HepG2 (cell line): Measurements from ENCODE around the gene FRMD4A. TPM values are rescaled to one million over a fixed set of nuclear protein-coding genes. Genes with fewer than 3 reads are reported as not detected.

Source experiments
- ATAC-seq: fragments of 200-7000 bp; cut with Tn5 transposase; 3 replicates; pipeline ENCODE4 v1.9.1; 2020; ENCODE audit warnings: mild to moderate bottlenecking, moderate library complexity
- BruUV-seq: library from RNA; stranded (reverse); fragments of 400-500 nt; replicated peaks from 2 replicates; lab custom pipeline; 2021; lab: Mats Ljungman, UMichigan
- CTCF ChIA-PET: fragments of 300-600 bp; formaldehyde crosslinking; extraction: SDS; loops from one replicate; lab custom pipeline; 2021; ENCODE audit warnings: low total read pairs, inconsistent platforms, low intra/inter-chr PET ratio; lab: Yijun Ruan, JAX
- POLR2A ChIA-PET: fragments of 350-600 bp; sonication (Branson Sonifier 250); formaldehyde crosslinking; loops from one replicate; lab custom pipeline; 2020; ENCODE audit warnings: antibody characterized with exemption, inconsistent platforms; lab: Yijun Ruan, JAX
- DNase-seq: peaks from one replicate; pipeline ENCODE4 v3.0.0-alpha.2; 2015; ENCODE audit warnings: low spot score
- FAIRE-seq: peaks from 3 replicates; lab custom pipeline; 2011; peaks lifted over from hg19 to GRCh38; lab: Jason Lieb, UNC
- H2AFZ ChIP-seq: one replicate; pipeline ENCODE4 v1.6.1; 2011; ENCODE audit warnings: low read length, inconsistent platforms
- H3K27ac ChIP-seq: fragments of 300-600 bp; 3 replicates; pipeline ENCODE4 v1.8.0; 2011; ENCODE audit warnings: mixed run types, mild to moderate bottlenecking, mixed read lengths, low read length, inconsistent platforms; ENCODE audit not compliant: insufficient read depth; ENCODE audit errors: extremely low read length
- H3K27me3 ChIP-seq, 2 experiments: fragments of 200-600 bp in 1 of 2; 2 replicates in 1 of 2; 3 replicates in 1 of 2; pipeline versions ENCODE4 v1.6.0 to v1.8.0; 2011; ENCODE audit warnings: low read length in 2 of 2, mild to moderate bottlenecking in 2 of 2, moderate library complexity in 2 of 2, inconsistent platforms in 1 of 2; ENCODE audit not compliant: insufficient read depth in 2 of 2, control insufficient read depth in 1 of 2
- H3K36me3 ChIP-seq, 2 experiments: fragments of 200-600 bp in 1 of 2; replicated peaks in 1 of 2; 2 replicates in 1 of 2; 3 replicates in 1 of 2; pipeline versions ENCODE4 v1.5.1 to v1.8.0; 2011; ENCODE audit warnings: low read length in 2 of 2, inconsistent platforms in 1 of 2; ENCODE audit not compliant: insufficient read depth in 2 of 2, control insufficient read depth in 1 of 2
- H3K4me1 ChIP-seq: 2 replicates; pipeline ENCODE4 v1.5.1; 2012; ENCODE audit warnings: low read length, inconsistent platforms; ENCODE audit not compliant: insufficient read depth
- H3K4me2 ChIP-seq: 2 replicates; pipeline ENCODE4 v1.6.0; 2011; ENCODE audit warnings: low read depth, low read length, inconsistent platforms
- H3K4me3 ChIP-seq, 3 experiments: fragments of 200-600 bp in 1 of 3; sonication (generic), shearing (Covaris generic) in 1 of 3; replicated peaks in 1 of 3; 2 replicates each; pipeline ENCODE4 v1.5.1; 2011 to 2016; ENCODE audit warnings: low read length in 3 of 3, inconsistent platforms in 2 of 3, low read depth in 2 of 3, mild to moderate bottlenecking in 2 of 3, control low read depth in 1 of 3, mixed read lengths in 1 of 3; ENCODE audit not compliant: insufficient read depth in 1 of 3
- H3K79me2 ChIP-seq: one replicate; pipeline ENCODE4 v1.6.1; 2011; ENCODE audit warnings: low read length, inconsistent platforms; ENCODE audit not compliant: insufficient read depth
- H3K9ac ChIP-seq: 2 replicates; pipeline ENCODE4 v1.6.0; 2011; ENCODE audit warnings: mild to moderate bottlenecking, low read depth, low read length, inconsistent platforms; ENCODE audit not compliant: insufficient read depth
- H3K9me3 ChIP-seq: 2 replicates; pipeline ENCODE4 v1.5.1; 2012; ENCODE audit warnings: mild to moderate bottlenecking, low read length
- H4K20me1 ChIP-seq: 2 replicates; pipeline ENCODE4 v1.6.0; 2011; ENCODE audit warnings: inconsistent platforms, mild to moderate bottlenecking, low read length, moderate library complexity; ENCODE audit not compliant: insufficient read depth
- CREB1 ChIP-seq, 2 experiments: fragments of 450-650 bp in 1 of 2; IDR thresholded peaks; 2 replicates each; pipeline ENCODE4 v1.6.1; 2016 to 2017; ENCODE audit warnings: control low read depth in 1 of 2, mild to moderate bottlenecking in 1 of 2, missing compliant biosample characterization in 1 of 2, missing genetic modification characterization in 1 of 2
- MAFF ChIP-seq: IDR thresholded peaks from 2 replicates; pipeline ENCODE4 v1.6.1; 2011; ENCODE audit warnings: low read depth, low read length, improper control_type of control experiment
- MAFK ChIP-seq, 2 experiments: IDR thresholded peaks in 1 of 2; conservative IDR thresholded peaks in 1 of 2; 2 replicates each; pipeline ENCODE4 v1.6.1; 2011; ENCODE audit warnings: improper control_type of control experiment in 2 of 2, low read length in 2 of 2
- MED1 ChIP-seq: sonication (generic); formaldehyde crosslinking; IDR thresholded peaks from 2 replicates; pipeline ENCODE4 v1.4.0; 2020; ENCODE audit warnings: missing genetic modification reagents
- NFKB2 ChIP-seq: sonication (generic); formaldehyde crosslinking; IDR thresholded peaks from 2 replicates; pipeline ENCODE4 v1.4.0; 2020; ENCODE audit warnings: missing genetic modification reagents, borderline replicate concordance
- SALL1 ChIP-seq: sonication (generic); formaldehyde crosslinking; IDR thresholded peaks from 2 replicates; pipeline ENCODE4 v1.8.0; 2022; ENCODE audit warnings: mild to moderate bottlenecking, missing genetic modification reagents
- WGBS: methylation state at CpG from one replicate; pipeline ENCODE4 v1.1.6; 2017; ENCODE audit warnings: low lambda C conversion rate; 5-methylcytosine and 5-hydroxymethylcytosine counted together
- in situ Hi-C: cut with HindIII; loops from 2 replicates; pipeline ENCODE4 v1.10.0; 2017; ENCODE audit warnings: low pct_unique_long_range_greater_than_20kb; ENCODE audit not compliant: extremely low pct_ligation_motif_present
- intact Hi-C: fragments of 100-400 bp; cut with micrococcal nuclease; formaldehyde crosslinking; loops from one replicate; pipeline ENCODE4 v1.10.0; 2022; ENCODE audit not compliant: unreplicated experiment
- polyA plus RNA-seq, 8 experiments: library from polyadenylated mRNA; depleted of rRNA in 3 of 8; stranded (reverse) in 7 of 8; unstranded in 1 of 8; fragments of >200 nt; fragmentation: Illumina TruSeq in 4 of 8; extraction: Trizol in 4 of 8; gene quantifications; 2 replicates each; pipeline versions ENCODE4 v1.2.1 to v1.2.3, GENCODE V29; 2011 to 2016; ENCODE audit warnings: low read depth in 4 of 8, missing spikeins in 1 of 8, mixed read lengths in 1 of 8; ENCODE audit not compliant: insufficient read depth in 1 of 8
- total RNA-seq, 5 experiments: library from RNA; depleted of rRNA; stranded (reverse); fragments of >200 nt; fragmentation: Illumina TruSeq; extraction: Trizol; gene quantifications; 2 replicates each; pipeline ENCODE4 v1.2.3, GENCODE V29; 2016; ENCODE audit warnings: low read depth in 1 of 5
- TF ChIP-seq, protein P1 (sequence below): sonication (generic); formaldehyde crosslinking; IDR thresholded peaks from 2 replicates; pipeline ENCODE4 v1.4.0; 2020; ENCODE audit warnings: missing genetic modification reagents

Gene FRMD4A
- total and polyA plus RNA-seq, 2 of the 13 experiments (the other 11 are each of a cell fraction or from before 2014, with no cell fraction given) = 0.09 to 0.26 TPM

DNA sequence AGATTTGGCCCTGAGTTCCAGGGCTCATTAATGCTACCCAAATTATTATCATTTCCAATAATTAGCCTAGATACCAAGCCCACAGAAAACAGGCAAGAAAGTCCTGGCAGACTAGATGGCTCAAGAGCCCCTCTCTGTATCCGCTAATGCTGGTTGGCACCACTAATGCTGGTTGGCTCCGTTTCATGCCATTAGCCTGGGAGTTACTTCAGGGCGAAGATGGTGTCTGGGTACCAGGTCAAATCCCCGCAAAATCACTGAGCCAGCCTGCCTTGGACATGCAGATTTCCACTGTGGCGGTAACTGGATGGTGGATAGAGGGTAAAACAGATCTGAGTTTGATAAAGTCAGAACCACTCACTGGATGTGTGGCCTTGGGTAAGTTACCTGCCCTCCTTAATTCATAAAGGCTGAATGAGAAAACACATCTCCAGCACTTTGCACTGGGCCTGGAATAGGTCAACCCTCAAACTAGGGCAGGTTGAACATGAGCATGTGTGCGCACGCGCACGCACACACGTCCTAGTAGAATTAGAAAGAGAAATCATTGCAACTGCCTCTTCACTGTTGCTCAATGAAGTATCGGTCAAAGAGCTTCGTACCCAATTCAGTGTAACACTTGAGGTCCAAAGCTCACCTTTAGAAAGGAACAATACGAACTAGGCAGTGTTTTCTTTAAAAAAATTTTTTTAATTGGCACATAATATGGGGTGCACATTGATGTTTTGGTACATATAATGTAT, 652.5 kb downstream of the FRMD4A start (continued):
- TF ChIP-seq, protein P1, sequence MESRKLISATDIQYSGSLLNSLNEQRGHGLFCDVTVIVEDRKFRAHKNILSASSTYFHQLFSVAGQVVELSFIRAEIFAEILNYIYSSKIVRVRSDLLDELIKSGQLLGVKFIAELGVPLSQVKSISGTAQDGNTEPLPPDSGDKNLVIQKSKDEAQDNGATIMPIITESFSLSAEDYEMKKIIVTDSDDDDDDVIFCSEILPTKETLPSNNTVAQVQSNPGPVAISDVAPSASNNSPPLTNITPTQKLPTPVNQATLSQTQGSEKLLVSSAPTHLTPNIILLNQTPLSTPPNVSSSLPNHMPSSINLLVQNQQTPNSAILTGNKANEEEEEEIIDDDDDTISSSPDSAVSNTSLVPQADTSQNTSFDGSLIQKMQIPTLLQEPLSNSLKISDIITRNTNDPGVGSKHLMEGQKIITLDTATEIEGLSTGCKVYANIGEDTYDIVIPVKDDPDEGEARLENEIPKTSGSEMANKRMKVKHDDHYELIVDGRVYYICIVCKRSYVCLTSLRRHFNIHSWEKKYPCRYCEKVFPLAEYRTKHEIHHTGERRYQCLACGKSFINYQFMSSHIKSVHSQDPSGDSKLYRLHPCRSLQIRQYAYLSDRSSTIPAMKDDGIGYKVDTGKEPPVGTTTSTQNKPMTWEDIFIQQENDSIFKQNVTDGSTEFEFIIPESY (CRISPR knock-in tag) = peak; percentile 74; the same call in 1 of the 2 replicates
- TF ChIP-seq SALL1 (CRISPR knock-in tag) = peak; percentile 38; the same call in 1 of the 2 replicates
- no peak for TF ChIP-seq MED1

DNA sequence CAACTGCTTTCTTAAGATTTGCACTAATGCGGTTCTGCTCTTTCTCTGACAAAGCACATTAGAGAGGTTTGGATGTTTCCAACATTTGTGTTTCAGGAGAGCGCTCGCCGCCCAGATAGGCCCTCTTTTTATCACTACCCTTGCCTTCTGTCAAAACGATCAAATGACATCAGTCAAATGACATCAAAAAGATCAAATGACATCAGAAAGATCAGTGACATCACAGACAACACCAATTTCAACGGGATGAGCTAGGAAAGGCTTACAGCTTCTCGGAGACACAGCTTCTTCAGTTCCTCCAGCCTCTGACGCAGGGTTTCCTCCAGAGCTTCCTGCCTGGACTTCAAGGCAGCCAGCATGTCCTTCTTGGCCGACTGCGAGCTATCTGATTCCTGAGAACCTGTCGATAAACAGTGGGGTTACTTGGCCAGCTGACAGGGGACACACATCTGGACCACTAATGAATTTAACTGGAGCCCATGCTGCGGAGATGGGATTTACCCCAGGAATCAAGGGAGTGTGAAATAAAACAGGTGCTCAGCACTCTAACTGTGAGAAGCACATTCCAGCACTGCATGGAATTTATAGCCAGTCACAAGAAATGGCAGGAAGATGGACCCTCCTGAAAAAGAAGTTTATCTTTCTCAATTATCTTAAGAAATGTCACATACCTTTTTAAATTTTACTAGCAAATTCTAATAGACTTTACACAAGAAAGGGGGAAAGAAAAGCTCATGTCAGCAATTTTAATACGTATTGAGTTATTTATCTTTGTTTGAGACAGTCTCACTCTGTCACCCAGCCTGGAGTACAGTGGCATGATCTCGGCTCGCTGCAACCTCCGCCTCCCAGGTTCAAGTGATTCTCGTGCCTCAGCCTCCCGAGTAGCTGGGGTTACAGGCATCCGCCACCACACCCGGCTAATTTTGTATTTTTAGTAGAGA, 655.8 kb downstream of the FRMD4A start:
- ChIA-PET POLR2A (no interaction called here), CTCF (no interaction called here)
- no peak overlapping the region for H3K9ac ChIP-seq
- no TSS peak for BruUV-seq
- peaks cover 15% of the 10 kb centered on the region for H3K4me1 ChIP-seq
- ATAC-seq (no peak), DNase-seq (no peak)
- H3K27ac ChIP-seq = no peak overlapping the region
- H3K79me2 ChIP-seq = no peaks in the 10 kb centered on the region
- no peaks in the 10 kb centered on the region for H4K20me1 ChIP-seq
- no peak overlapping the region for H3K4me2 ChIP-seq
- H2AFZ ChIP-seq = no peak overlapping the region
- in situ Hi-C loops = no loop called here
- H3K4me3 ChIP-seq = no peak overlapping the region
- H3K9me3 ChIP-seq = no peaks in the 10 kb centered on the region
- WGBS = 89% methylated on average over 20 of the region's 20 CpGs
- H3K27me3 ChIP-seq = no peaks in the 10 kb centered on the region
- intact Hi-C loops = no loop called here
- TF ChIP-seq CREB1 (IDR thresholded peaks at IDR 0.05) (peak; percentile 69), CREB1 (CRISPR knock-in tag; IDR thresholded peaks at IDR 0.05) (no peak), MAFF (peak; percentile 78), MAFK (conservative IDR thresholded peaks at IDR 0.05 in 1 of 2, IDR thresholded peaks at IDR 0.05 in 1 of 2; ENCODE audit: low read length in 2 of 2) (peak; percentile 71 to 89), NFKB2 (no peak)
- TF ChIP-seq, all 625 proteins: peak for 3
- H3K36me3 ChIP-seq = no peaks in the 10 kb centered on the region
- no peak for FAIRE-seq
